ENCODE results near the gene GNG8. TPM values are rescaled to one million over a fixed set of nuclear protein-coding genes. Genes with fewer than 3 reads are reported as not detected.

GNG8 gene
- not detected for total RNA-seq

DNA sequence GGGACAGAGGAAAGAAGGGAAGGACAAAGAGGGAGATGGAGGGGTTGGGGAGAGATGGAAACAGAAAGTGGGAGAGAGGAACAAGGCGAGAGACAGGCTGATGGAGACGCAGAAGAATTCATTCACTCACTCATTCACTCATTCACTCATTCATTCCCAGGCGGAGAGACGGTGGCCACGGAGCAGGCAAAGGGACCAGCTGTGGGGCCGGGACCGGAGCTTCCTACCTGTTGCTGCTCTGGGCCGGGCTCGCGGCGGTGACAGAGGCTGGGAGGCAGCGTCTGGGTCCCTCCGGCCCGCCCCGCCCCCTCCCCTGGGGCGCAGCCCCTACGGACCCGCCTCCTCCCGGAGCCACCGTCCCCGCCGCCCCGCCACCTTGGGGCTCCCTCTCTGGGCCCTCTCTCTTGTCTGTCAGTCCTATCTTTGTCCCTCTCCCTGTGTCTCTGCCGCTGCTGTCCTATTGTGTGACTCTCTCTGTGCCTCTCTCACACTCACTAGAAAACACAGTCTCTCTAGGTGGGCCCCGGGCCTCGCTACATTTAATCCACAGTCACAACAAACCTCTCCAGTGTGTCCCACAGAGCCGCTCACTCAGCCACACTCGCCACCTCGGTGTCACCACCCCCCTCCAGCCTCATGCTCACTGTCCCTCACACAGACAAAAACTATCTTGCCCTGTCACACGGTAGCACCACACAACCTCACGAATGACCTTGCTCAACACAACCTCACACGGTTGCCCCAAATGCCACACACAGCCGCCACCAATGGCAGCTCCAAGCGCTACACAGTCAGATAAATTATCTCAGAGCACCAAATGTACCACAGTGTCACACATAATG, at the start of gene GNG8:
TSS of gene GNG8 (minus strand) at position 283 of the 842 bp plus-strand sequence. CDS start 1,520 bp downstream, outside the sequence.
- H3K27ac ChIP-seq: no peak within 1 kb of the TSS
- DNase-seq (ENCODE audit: low spot score in 2 of 2): no peak
- H3K4me3 ChIP-seq: no peak within 1 kb of the TSS
- peaks cover 21% of the 10 kb centered on the region for H3K27me3 ChIP-seq
- peaks cover 57% of the 10 kb centered on the region for H3K4me1 ChIP-seq
- 27% methylated on average over 31 of the region's 34 CpGs for whole genome bisulfite sequencing
- H3K9me3 ChIP-seq: no peaks in the 10 kb centered on the region
- no peaks in the 10 kb centered on the region for H3K36me3 ChIP-seq
- TF ChIP-seq POLR2AphosphoS5 (IDR thresholded peaks at IDR 0.05) (no peak), EP300 (IDR thresholded peaks at IDR 0.05) (no peak), POLR2A (IDR thresholded peaks at IDR 0.05) (no peak)
- TF ChIP-seq, protein P1, sequence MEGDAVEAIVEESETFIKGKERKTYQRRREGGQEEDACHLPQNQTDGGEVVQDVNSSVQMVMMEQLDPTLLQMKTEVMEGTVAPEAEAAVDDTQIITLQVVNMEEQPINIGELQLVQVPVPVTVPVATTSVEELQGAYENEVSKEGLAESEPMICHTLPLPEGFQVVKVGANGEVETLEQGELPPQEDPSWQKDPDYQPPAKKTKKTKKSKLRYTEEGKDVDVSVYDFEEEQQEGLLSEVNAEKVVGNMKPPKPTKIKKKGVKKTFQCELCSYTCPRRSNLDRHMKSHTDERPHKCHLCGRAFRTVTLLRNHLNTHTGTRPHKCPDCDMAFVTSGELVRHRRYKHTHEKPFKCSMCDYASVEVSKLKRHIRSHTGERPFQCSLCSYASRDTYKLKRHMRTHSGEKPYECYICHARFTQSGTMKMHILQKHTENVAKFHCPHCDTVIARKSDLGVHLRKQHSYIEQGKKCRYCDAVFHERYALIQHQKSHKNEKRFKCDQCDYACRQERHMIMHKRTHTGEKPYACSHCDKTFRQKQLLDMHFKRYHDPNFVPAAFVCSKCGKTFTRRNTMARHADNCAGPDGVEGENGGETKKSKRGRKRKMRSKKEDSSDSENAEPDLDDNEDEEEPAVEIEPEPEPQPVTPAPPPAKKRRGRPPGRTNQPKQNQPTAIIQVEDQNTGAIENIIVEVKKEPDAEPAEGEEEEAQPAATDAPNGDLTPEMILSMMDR (IDR thresholded peaks at IDR 0.05): no peak

DNA sequence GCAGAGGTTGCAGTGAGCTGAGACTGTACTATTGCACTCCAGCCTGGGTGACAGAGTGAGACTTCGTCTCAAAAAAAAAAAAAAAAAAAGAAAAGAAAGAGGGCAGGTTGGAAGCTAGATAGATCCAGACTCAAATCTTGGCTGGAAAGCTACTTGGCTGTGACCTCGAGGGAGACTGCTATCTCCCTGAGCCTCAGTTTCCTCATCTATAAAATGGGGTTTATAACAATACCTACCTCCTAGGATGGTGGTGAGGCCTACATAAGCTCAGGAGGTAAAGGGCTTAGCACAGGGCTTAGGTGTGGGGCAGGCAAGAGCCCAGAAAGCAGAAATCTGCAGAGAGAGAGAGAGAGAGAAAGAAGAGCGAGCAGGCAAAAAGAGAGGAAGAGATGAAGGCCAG, 49.2 kb upstream of the GNG8 start:
- peaks cover 99% of the 10 kb centered on the region for H3K36me3 ChIP-seq
- no peak overlapping the region for H3K27ac ChIP-seq
- WGBS: 84% methylated on average over 3 of the region's 3 CpGs
- no peak overlapping the region for H3K4me3 ChIP-seq
- no peak for TF ChIP-seq POLR2A (IDR thresholded peaks at IDR 0.05)
- TF ChIP-seq, protein P1 (IDR thresholded peaks at IDR 0.05): no peak
- TF ChIP-seq POLR2AphosphoS5 (IDR thresholded peaks at IDR 0.05): no peak
- no peak for TF ChIP-seq EP300 (IDR thresholded peaks at IDR 0.05)
- DNase-seq (ENCODE audit: low spot score in 2 of 2): no peak
- no peaks in the 10 kb centered on the region for H3K4me1 ChIP-seq
- no peaks in the 10 kb centered on the region for H3K27me3 ChIP-seq
- H3K9me3 ChIP-seq: no peaks in the 10 kb centered on the region

DNA sequence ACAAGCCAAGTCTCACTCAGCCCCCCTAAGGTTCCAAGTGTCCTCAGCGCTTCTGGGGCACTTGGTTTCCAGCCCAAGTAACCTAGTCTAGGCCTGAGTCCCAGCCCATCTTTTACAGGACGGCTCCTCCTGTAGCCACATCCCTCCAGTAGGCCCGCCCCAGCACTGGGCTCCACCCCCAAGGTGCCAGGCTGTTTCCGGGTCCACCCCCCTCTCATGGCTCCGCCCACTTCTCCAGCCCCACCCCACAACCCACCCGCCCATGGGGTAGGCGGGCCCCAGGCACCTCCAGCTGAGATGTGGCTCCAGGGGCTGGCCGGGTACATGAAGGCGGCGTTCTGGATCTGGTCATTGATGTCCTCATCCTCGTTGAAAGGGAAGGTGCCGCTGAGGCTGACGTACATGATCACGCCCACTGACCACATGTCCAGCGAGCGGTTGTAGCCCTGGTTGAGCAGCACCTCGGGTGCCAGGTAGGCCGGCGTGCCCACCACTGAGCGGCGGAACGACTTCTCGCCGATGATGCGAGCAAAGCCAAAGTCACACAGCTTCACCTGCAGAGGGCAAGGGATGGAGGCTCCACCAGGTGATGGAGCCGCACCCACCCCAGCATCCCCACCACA, 42.2 kb upstream of the GNG8 start:
- Histone ChIP-seq H3K9me3 (no peaks in the 10 kb centered on the region), H3K4me3 (no peak overlapping the region), H3K4me1 (no peaks in the 10 kb centered on the region), H3K27me3 (no peaks in the 10 kb centered on the region), H3K27ac (no peak overlapping the region), H3K36me3 (peaks cover 94% of the 10 kb centered on the region)
- 78% methylated on average over 15 of the region's 26 CpGs for WGBS
- TF ChIP-seq, protein P1 (IDR thresholded peaks at IDR 0.05): no peak
- TF ChIP-seq EP300 (IDR thresholded peaks at IDR 0.05) (no peak), POLR2AphosphoS5 (IDR thresholded peaks at IDR 0.05) (no peak), POLR2A (IDR thresholded peaks at IDR 0.05) (no peak)
- no peak for DNase-seq (ENCODE audit: low spot score in 2 of 2)

DNA sequence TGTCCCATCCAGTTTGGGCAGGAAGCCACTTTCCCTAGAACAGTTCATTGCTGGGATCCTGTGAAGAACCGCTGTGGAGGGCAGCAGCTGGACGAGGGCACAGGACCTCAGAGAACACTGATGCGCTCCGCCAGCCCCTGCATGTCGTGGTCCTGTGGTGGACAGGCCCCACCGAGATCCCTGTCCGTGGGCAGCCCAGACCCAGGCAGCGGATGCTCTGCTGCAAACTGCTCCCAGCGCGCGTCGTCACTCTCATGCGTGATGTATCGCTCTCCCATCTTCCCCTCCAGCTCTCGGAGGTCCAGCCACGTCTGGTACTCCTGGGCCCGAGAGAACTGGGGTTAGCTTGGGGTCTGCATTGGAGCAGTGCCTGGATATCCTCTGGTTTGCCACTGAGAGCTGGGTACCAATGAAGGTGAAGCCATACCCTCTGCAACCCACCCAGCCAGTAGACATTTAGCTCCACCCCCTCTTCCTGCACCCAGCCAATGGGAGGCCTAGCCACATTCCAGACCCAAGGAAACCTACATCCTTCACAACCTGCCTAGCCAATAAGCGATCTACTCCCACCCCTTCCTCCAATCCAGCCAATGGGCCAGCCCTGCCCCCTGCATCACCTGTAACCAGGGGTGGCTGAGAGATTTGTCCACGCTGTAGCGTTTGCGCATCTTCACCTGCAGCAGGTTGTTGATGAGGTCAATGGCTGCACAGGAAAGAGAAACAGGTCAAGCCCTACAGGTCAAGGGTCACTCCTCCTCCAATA, 38.6 kb upstream of the GNG8 start:
- Histone ChIP-seq H3K36me3 (peaks cover 69% of the 10 kb centered on the region), H3K4me1 (no peaks in the 10 kb centered on the region)
- WGBS: 94% methylated on average over 20 of the region's 21 CpGs

More for the DNA sequence above, 38.6 kb upstream of the GNG8 start:
- Histone ChIP-seq H3K27me3 (no peaks in the 10 kb centered on the region), H3K27ac (no peak overlapping the region), H3K9me3 (no peaks in the 10 kb centered on the region), H3K4me3 (no peak overlapping the region)
- DNase-seq (ENCODE audit: low spot score in 2 of 2): no peak
- TF ChIP-seq POLR2A (IDR thresholded peaks at IDR 0.05) (no peak), POLR2AphosphoS5 (IDR thresholded peaks at IDR 0.05) (no peak), EP300 (IDR thresholded peaks at IDR 0.05) (no peak)
- TF ChIP-seq, protein P1 (IDR thresholded peaks at IDR 0.05): no peak
